Adrenal gland (tissue), 12 donors: ENCODE results near the gene AIFM2. TPM values are rescaled to one million over a fixed set of nuclear protein-coding genes. Genes with fewer than 3 reads are reported as not detected.
"Not testable (repeated sequence)": the region's sequence is repeated elsewhere in the genome, so short reads cannot be mapped to it uniquely, and the experiment has no call there.

Experiments used
- DNase-seq, 7 donors: peaks; one replicate each; pipeline ENCODE4 v3.0.0-alpha.2; 2019 to 2020
- H3K27ac ChIP-seq, 5 donors: fragments of 200-600 bp; sonication (generic) in 4 of 5; 1 replicate in 3 of 5; 2 replicates in 2 of 5; pipeline versions ENCODE4 v1.5.1 to v1.8.0; 2016 to 2020; ENCODE audit warnings: mild to moderate bottlenecking in 1 of 5
- H3K27me3 ChIP-seq: fragments of 200-600 bp; 2 replicates; pipeline ENCODE4 v1.8.0; 2021
- H3K36me3 ChIP-seq, 2 donors: fragments of 200-600 bp; replicated peaks in 1 of 2; 1 replicate in 1 of 2; 2 replicates in 1 of 2; pipeline versions ENCODE4 v1.5.1 to v1.8.0; 2018 to 2022
- H3K4me1 ChIP-seq, 2 donors: fragments of 200-600 bp; replicated peaks in 1 of 2; 1 replicate in 1 of 2; 2 replicates in 1 of 2; pipeline versions ENCODE4 v1.5.1 to v1.8.0; 2018 to 2021
- H3K4me3 ChIP-seq, 4 donors: fragments of 200-600 bp; sonication (generic) in 3 of 4; one replicate each; pipeline ENCODE4 v1.5.1; 2016 to 2018
- H3K9me3 ChIP-seq, 3 donors: fragments of 200-600 bp; sonication (generic) in 1 of 3; replicated peaks in 1 of 3; 1 replicate in 2 of 3; 2 replicates in 1 of 3; pipeline versions ENCODE4 v1.5.1 to v1.8.0; 2016 to 2021
- POLR2A ChIP-seq, 2 donors: fragments of 450-650 bp; IDR thresholded peaks; one replicate each; pipeline ENCODE4 v1.6.1; 2017; ENCODE audit warnings: antibody characterized with exemption in 2 of 2, mild to moderate bottlenecking in 2 of 2, moderate library complexity in 1 of 2
- WGBS, 4 donors: extraction: QIAGEN DNeasy Blood & Tissue Kit in 2 of 4; methylation state at CpG; one replicate each; pipeline versions ENCODE4 v1.1.5 to v1.1.7; 2013 to 2017; 5-methylcytosine and 5-hydroxymethylcytosine counted together
- intact Hi-C, 2 donors: fragments of 100-400 bp; cut with DNase I; formaldehyde crosslinking; loops; one replicate each; pipeline versions ENCODE4 v1.14.1 to v1.15.0; 2022 to 2023
- polyA plus RNA-seq, 3 donors: library from polyadenylated mRNA; stranded (reverse); fragments of 200-250 nt in 2 of 3; fragments of 350-450 nt in 1 of 3; fragmentation: Illumina TruSeq in 1 of 3; extraction: RNeasy Lipid Tissue Mini Kit (QIAGEN cat#74804) in 1 of 3; gene quantifications; one replicate each; pipeline ENCODE4 v1.2.3, GENCODE V29; 2013 to 2014
- total RNA-seq, 9 donors: library from RNA; depleted of rRNA in 4 of 9; stranded (reverse); fragments of >200 nt in 4 of 9; fragments of 120-200 nt in 1 of 9; fragmentation: NEBNext Ultra II Directional in 1 of 9; extraction: Animal tissue kit (Norgen Biotek cat#: 25700) in 1 of 9; gene quantifications; one replicate each; pipeline versions ENCODE4 v1.1.0 to v1.2.4, GENCODE V29; 2013 to 2023
- TF ChIP-seq, protein P1 (sequence below), 6 experiments: fragments of 450-650 bp in 4 of 6; fragments of 200-600 bp in 2 of 6; sonication (generic) in 1 of 6; IDR thresholded peaks; 1 replicate in 5 of 6; 2 replicates in 1 of 6; pipeline versions ENCODE4 v1.5.1 to v1.8.0; 2016 to 2021; ENCODE audit warnings: antibody characterized with exemption in 6 of 6, mild to moderate bottlenecking in 2 of 6, moderate library complexity in 1 of 6
- donor health status: healthy with polysubstance abuse.
- donor health status: Bipolar disorder and iron deficiency.
- donor health status: DM: yes; HTN: yes; CAD: no.
- donor health status: DM: no; HTN: no; CAD: no.
- donor health status: DM: no; HTN: no; CAD: no.
- donor health status: DM: yes; HTN: yes; CAD: no.

AIFM2 gene
- total and polyA plus RNA-seq, 12 donors: 7.4 to 31.2 (median 12.7) TPM

DNA sequence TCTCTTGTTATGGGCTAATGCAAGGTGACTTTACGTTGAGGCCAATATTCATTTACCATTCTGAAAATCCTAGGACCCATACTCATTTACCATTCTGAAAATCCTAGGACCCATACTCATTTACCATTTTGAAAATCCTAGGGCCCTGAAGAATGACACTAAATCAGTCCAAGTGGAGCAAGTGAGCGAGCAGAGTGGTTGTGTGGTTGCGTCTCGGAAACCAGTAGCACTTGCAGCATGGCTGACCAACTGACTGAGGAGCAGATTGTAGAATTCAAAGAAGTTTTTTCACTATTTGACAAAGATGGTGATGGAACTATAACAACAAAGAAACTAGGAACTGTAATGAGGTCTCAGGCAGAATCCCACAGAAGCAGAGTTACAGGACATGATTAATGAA is 30.8 kb upstream of the AIFM2 start:
- H3K4me3 ChIP-seq: no peak overlapping the region
- H3K27me3 ChIP-seq: no peaks in the 10 kb centered on the region
- peak overlapping the region in 1 of 5 donors; percentile 5 for H3K27ac ChIP-seq
- no peak for DNase-seq
- no peaks in the 10 kb centered on the region for H3K9me3 ChIP-seq
- 95 to 97% (median 96%) methylated on average over 4 of the region's 4 CpGs for WGBS, 4 donors
- H3K4me1 ChIP-seq: peaks cover 20 to 71% of the 10 kb centered on the region in 2 donors
- intact Hi-C loops: no loop called here
- TF ChIP-seq POLR2A (IDR thresholded peaks at IDR 0.05): no peak
- TF ChIP-seq, protein P1, sequence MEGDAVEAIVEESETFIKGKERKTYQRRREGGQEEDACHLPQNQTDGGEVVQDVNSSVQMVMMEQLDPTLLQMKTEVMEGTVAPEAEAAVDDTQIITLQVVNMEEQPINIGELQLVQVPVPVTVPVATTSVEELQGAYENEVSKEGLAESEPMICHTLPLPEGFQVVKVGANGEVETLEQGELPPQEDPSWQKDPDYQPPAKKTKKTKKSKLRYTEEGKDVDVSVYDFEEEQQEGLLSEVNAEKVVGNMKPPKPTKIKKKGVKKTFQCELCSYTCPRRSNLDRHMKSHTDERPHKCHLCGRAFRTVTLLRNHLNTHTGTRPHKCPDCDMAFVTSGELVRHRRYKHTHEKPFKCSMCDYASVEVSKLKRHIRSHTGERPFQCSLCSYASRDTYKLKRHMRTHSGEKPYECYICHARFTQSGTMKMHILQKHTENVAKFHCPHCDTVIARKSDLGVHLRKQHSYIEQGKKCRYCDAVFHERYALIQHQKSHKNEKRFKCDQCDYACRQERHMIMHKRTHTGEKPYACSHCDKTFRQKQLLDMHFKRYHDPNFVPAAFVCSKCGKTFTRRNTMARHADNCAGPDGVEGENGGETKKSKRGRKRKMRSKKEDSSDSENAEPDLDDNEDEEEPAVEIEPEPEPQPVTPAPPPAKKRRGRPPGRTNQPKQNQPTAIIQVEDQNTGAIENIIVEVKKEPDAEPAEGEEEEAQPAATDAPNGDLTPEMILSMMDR (IDR thresholded peaks at IDR 0.05): no peak
- peaks cover 0 to 35% of the 10 kb centered on the region in 2 donors for H3K36me3 ChIP-seq

DNA sequence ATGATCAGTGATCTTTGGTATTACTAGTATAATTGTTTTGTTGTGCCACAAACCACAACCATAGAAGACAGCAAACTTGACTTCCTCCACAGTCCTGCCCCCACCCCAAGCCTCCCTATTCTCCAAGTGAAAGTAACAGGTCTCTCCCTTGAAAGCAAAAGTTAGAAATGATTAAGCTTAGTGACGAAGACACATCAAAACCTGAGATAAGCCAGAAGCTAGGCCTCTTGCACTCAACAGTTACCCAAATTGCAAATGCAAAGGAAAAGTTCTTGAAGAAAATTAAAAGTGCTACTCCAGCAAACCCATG is 30.2 kb upstream of the AIFM2 start:
- peaks cover 0 to 39% of the 10 kb centered on the region in 2 donors for H3K36me3 ChIP-seq
- DNase-seq: no peak
- WGBS, 4 donors: 19 to 32% (median 26%) methylated on average over 1 of the region's 1 CpG
- peaks cover 20 to 69% of the 10 kb centered on the region in 2 donors for H3K4me1 ChIP-seq
- TF ChIP-seq, protein P1 (IDR thresholded peaks at IDR 0.05): no peak
- no peak for TF ChIP-seq POLR2A (IDR thresholded peaks at IDR 0.05)
- H3K27ac ChIP-seq: peak overlapping the region in 1 of 5 donors; percentile 5
- intact Hi-C loops: no loop called here
- no peaks in the 10 kb centered on the region for H3K9me3 ChIP-seq
- H3K4me3 ChIP-seq: no peak overlapping the region
- no peaks in the 10 kb centered on the region for H3K27me3 ChIP-seq

DNA sequence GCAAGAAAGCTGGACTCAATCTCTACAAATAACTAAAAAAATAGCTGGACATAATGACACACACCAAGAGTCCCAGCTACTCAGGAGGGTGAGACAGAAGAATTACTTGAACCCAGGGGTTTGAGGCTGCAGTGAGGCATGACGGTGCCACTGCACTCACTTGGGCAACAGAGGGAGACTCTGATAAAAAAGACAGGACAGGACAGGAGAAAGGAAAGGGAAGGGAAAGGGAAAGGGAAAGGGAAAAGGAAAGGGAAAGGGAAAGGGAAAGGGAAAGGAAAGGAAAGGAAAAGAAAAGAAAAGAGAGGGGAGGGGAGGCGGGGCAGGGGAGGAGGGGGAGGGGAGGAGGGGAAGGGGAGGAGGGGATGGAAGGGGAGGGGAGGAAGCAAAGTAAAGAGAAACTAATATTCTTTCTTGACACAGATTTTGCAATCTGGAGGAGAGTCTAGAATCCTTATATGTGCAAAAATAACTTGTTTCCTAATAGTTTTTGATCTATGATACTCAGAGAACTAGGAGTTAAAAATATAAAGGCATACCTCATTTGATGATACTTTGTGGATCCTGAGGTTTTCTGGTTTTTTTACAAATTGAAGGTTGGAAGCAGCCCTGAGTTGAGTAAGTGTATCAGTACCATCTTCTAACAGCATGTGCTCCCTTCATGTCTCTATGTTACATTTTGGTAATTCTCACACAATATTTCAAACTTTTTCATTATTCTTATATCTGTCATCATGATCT is 29.7 kb upstream of the AIFM2 start:
- H3K4me1 ChIP-seq: peaks cover 20 to 64% of the 10 kb centered on the region in 2 donors
- TF ChIP-seq POLR2A (IDR thresholded peaks at IDR 0.05): no peak
- TF ChIP-seq, protein P1 (IDR thresholded peaks at IDR 0.05): no peak
- no peaks in the 10 kb centered on the region for H3K9me3 ChIP-seq
- intact Hi-C loops: no loop called here
- H3K4me3 ChIP-seq: no peak overlapping the region
- H3K27ac ChIP-seq: peak overlapping the region in 2 of 5 donors; percentile 5 to 6
- WGBS, 4 donors: 88 to 95% (median 88%) methylated on average over 1 to 2 of the region's 2 CpGs
- no peaks in the 10 kb centered on the region for H3K27me3 ChIP-seq
- H3K36me3 ChIP-seq: peaks cover 0 to 44% of the 10 kb centered on the region in 2 donors
- DNase-seq: no peak

DNA sequence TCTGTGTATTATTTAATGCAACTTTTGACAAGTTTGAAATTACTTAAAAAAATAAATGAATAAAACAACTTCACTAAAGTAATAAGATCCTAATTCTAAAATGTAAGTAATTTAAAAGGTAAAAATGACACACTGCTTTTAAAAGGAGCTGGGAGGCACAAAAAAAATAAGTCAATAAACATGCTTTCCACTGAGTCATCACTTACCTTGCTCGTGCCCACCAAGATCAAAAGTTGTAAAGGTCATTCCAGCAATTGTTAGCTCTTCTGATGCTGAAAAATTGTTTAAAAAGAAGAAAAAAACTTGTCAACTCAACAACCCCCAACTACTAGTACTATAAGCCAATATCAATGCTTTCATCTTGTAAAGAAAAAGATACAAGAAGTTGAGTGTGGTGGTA is 28.2 kb upstream of the AIFM2 start:
- WGBS, 4 donors: 23 to 50% (median 37%) methylated on average over 1 of the region's 1 CpG
- H3K27ac ChIP-seq: no peak overlapping the region
- peaks cover 20 to 52% of the 10 kb centered on the region in 2 donors for H3K4me1 ChIP-seq
- no peak for TF ChIP-seq POLR2A (IDR thresholded peaks at IDR 0.05)
- TF ChIP-seq, protein P1 (IDR thresholded peaks at IDR 0.05): no peak
- no peak for DNase-seq
- intact Hi-C loops: no loop called here
- H3K4me3 ChIP-seq: no peak overlapping the region
- H3K27me3 ChIP-seq: no peaks in the 10 kb centered on the region
- peaks cover 0 to 52% of the 10 kb centered on the region in 2 donors for H3K36me3 ChIP-seq
- H3K9me3 ChIP-seq: no peaks in the 10 kb centered on the region

DNA sequence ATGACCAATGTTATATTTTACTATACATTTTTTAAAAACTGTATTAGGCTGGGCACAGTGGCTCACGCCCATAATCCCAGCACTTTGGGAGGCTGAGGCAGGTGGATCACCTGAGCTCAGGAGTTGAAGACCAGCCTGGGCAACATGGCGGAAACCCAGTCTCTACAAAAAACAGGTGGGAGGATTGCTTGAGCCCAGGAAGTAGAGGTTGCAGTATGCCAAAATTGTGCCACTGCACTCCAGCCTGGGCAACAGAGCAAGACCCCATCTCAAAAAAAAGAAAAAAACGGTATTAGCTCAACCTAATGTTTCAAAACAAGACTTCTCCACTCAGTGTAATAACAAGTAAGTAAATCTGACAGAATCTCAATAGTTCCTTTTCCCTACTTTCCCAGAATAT is 26.7 kb upstream of the AIFM2 start:
- H3K27ac ChIP-seq, intact Hi-C loops, H3K4me3 ChIP-seq, H3K27me3 ChIP-seq, H3K9me3 ChIP-seq, DNase-seq: not testable (repeated sequence)
- Histone ChIP-seq H3K4me1 (peaks cover 17 to 49% of the 10 kb centered on the region in 2 donors), H3K36me3 (peaks cover 0 to 62% of the 10 kb centered on the region in 2 donors)
- WGBS, 4 donors: 25 to 94% (median 80%) methylated on average over 3 of the region's 3 CpGs
